DMS 273 (cell line): ENCODE data around the gene DDX52.
A peak's percentile ranks its signal among the peaks of the same experiment; 100 is the strongest.
"Not testable (repeated sequence)": the region's sequence is repeated elsewhere in the genome, so short reads cannot be mapped to it uniquely, and the experiment has no call there.

Experiments
- DNase-seq: peaks from one replicate; lab custom pipeline; 2025; ENCODE audit not compliant: unreplicated experiment; lab: John Stamatoyannopoulos, UW

Gene DDX52

GRCh38 chr17:37643118-37643766, at the start of gene DDX52:
Gene DDX52, minus strand, starts transcription at chr17:37643446. Its CDS starts 26 bp downstream, at chr17:37643420.
- peak; percentile 96 for DNase-seq

DNA sequence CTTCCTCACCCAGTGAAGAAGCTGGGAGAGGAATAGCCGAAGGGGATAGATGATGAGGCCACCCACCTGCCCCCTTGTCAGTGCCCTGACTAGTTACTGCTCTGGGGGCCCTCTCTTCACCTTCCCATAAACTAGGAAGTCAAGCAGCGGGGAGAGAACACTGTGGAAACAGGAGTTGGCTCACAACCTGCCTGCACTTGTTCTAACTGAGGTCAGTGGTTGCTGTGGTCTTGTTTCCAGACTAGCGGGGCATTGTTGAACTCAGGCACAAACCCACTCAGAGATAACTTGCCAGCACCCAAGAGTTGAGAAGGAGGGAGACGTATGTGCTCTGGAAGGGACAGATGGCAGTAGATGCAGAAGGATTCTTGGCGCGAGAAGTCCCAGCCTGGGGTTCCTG, 48.6 kb upstream of the DDX52 start:
- DNase-seq: no peak

- DNase-seq: no peak
Measured at GRCh38 chr17:37689317-37689716, 46.1 kb upstream of the DDX52 start.

DNA sequence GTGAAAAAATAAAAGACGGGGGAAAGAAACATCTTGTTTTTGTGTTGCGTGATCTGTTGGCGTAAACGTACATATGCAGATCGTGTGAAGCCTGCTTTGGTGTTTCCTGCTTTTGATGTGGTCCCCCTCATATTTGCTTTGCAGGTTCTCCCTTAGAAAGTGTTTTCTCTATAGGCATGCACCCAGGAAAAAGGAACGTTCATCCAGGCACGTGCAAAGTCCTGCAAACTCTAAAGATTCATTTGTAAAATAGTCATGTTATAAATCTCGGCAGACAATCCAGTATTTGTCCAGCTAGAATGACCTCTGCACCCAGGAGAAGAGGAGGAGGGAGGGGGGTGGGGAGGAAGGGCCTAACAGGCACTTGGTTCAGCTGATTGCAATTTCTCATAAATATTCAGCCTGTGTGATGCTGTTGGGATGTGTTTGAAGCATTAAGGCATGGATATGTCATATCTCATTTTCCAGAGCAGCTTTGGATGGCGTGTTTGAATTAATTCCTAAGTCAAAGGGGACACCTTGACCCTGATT, 40.3 kb upstream of the DDX52 start:
- DNase-seq: no peak

DNA sequence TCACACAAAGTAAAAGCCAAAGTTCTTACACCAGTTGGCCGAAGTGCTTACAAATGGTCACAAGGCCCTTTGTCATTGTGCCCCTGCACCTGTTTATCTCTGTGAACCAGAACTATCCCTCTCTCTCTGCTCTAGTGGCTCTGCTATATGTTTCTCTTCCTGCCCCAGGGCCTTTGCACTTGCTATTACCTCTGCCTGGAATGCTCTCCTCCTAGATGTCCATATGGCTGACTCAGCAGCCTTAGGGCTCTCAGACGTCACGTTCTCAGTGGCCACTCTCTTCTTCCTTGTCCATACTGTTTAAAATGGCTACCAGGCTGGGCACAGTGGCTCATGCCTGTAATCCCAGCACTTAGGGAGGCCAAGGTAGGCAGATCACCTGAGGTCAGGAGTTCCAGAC, 38.8 kb upstream of the DDX52 start:
- DNase-seq: no peak

- DNase-seq: not testable (repeated sequence)
Measured at GRCh38 chr17:37679995-37680394, 36.7 kb upstream of the DDX52 start.

- DNase-seq: no peak
Measured at GRCh38 chr17:37678036-37678435, 34.8 kb upstream of the DDX52 start.

DNA sequence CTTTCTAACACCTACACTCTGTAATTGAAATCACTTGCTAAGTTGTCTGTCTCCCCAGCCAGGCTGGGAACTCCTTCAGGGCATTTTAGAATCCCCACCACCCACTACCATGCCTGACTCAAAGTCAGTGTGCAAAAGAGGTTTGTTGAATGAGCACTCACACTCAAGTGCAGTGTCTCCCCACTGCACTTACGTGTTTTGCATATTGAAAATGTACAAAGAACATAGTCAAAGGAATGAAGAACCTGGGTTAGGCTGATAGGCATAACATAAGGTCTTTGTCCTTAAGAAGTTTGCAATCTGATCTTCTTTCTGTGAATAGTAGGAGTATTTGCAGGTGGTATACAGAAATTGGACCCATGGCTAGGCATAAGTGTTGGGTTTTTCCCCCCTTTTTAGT, 33.8 kb upstream of the DDX52 start:
- no peak for DNase-seq

GRCh38 chr17:37676115-37676925, 33.1 kb upstream of the DDX52 start:
- DNase-seq: peak; percentile 10

DNA sequence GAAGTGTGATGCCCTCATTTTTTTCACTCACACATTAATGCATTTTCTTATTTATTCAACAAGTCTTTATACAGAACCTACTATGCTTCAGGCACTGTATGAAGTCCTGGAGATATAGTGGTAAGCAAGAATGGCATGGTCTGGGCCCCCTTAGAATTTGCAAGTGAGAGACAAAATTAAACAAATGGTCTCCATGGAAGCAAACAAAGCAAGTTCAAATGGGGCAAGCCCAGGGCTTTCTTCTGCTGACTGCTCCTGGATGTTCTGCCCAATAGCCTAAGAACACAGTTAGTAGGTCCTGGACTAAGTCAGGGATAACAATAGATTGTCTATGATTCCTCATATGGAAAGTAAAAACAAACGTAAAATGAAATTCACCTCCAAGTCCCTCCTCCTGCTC, 31.3 kb upstream of the DDX52 start:
- DNase-seq: no peak

DNA sequence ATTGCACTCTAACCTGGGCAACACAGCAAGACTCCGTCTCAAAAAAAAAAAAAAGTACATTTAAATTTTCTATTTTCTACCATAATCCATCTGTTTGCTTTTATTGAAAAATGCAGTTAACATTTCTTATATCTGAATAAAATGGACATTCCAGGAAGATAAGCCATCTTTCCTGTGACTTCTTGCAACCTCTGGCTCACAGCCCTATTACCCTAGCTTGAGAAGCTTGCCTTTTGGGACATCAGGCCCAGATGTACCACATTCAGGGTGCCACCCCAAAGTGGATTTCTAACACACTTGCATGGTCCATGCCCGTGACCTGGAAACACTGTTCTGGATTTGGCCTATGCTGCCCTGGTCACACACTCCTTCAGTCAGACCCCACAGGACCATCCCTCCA, 30.1 kb upstream of the DDX52 start:
- no peak for DNase-seq

GRCh38 chr17:37672548-37673078, 29.4 kb upstream of the DDX52 start:
- no peak for DNase-seq

DNA sequence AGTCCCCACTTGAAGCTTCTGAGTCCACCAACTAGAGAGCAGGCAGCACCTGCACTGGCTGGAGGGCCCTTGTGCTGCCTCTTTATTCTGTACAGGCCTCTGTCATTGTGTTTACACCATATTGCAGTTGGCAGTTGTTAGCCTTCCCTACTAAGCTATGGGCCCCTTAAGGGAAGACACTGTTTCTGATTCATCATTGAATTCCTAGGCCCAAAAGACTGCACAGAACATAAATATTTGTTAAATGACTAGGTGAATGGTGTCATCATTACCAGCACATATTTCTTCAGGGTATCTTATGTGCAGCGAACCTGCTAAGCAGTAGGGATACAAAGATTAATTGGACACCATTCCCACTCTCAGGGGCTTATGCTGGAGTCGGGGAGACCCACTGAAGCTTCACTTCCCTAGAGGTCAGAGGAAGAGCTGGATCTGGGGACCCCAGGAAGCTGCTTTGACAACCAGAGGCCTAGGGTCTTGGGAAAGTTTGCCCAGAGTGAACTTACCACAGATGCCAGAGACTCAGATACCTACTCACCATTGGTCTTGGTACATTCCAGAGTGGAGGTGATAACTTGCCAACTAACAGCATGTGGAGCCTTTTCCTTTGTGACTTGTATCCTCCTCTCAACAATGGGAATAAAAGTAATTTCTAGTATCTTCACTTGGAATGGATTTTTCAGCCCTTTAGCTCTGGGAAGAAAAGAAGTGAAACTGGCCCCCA, 28.7 kb upstream of the DDX52 start:
- DNase-seq: no peak

GRCh38 chr17:37671028-37671823, 28.0 kb upstream of the DDX52 start:
- DNase-seq: no peak

- DNase-seq: no peak
Measured at GRCh38 chr17:37667039-37667438, 23.8 kb upstream of the DDX52 start.

GRCh38 chr17:37664214-37664613, 21.0 kb upstream of the DDX52 start:
- no peak for DNase-seq

DNA sequence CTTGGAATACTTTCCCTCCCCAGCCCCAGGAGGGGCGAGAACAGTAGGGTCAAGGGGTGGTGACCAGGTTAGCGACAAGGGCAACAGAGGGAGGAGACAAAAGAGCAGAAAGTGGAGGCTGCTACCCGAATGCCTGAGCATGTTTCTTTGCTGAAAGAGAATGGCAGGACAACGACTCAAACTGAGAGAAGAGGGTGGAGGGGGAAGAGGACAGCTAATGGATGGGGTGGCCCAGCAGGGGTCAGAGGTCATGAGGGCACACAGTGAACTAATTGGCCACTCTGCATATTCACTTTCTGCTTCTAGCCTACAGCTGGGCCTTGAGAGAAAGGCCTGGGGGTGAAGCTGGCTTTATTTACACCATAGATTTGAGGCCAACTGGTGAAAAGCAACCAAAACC, 19.1 kb upstream of the DDX52 start:
- DNase-seq: no peak

- peak; percentile 4 for DNase-seq
Measured at GRCh38 chr17:37661400-37662014, 18.3 kb upstream of the DDX52 start.

DNA sequence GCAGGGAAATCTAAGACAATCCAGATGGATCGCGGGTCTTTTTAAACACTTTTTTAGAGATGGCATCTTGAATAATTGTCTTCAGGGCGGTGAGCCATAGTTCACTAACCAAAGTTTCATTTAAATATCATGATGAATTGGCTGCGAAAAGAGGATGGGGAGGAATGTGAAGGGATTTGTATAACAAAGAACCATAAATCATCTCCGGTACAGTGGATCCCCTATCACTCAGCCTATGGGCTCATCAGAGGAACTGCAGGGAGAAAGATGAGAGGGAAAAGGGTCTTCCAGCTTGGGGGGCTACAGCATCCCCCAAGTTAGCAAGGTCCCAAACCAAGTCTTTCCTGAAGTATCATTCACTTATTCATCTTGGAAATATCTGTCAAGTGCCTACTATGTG, 16.7 kb upstream of the DDX52 start:
- DNase-seq: no peak

DNA sequence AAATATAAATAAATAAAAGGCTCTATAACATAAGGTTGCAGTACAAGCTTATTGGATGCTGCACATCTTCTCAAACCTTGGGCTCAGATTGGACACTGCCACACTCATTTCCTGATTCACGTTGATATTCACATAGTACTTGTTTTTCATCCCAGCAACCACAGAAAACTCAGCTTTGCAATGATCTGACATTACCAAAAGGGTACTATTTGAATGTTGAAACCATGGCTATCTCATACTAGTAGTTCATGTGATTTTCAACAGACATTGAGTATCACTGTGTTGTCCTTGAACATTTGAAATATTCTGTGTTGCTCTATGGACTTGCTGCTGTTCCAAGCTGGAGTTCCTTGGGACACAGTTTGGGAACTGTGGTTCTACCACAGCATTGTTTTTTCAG, 14.0 kb upstream of the DDX52 start:
- no peak for DNase-seq
